Right lobe of liver (tissue), 6 donors: ENCODE results near the gene SMIM5. TPM values are rescaled to one million over a fixed set of nuclear protein-coding genes. Genes with fewer than 3 reads are reported as not detected.

Experiments
- ATAC-seq, 4 donors: fragments of 200-7000 bp; cut with Tn5 transposase; one replicate each; pipeline ENCODE4 v1.9.1; 2020; ENCODE audit warnings: mild to moderate bottlenecking in 4 of 4, moderate library complexity in 4 of 4
- DNase-seq, 3 donors: peaks; one replicate each; pipeline ENCODE4 v3.0.0-alpha.2; 2020
- H3K27ac ChIP-seq, 3 donors: fragments of 200-600 bp; one replicate each; pipeline ENCODE4 v1.8.0; 2022
- H3K27me3 ChIP-seq, 2 donors: fragments of 200-600 bp; one replicate each; pipeline ENCODE4 v1.8.0; 2022
- H3K36me3 ChIP-seq, 4 donors: fragments of 200-600 bp; sonication (generic) in 1 of 4; one replicate each; pipeline versions ENCODE4 v1.5.1 to v1.8.0; 2017 to 2022; ENCODE audit warnings: control low read depth in 1 of 4
- H3K4me1 ChIP-seq, 4 donors: fragments of 200-600 bp; sonication (generic) in 1 of 4; one replicate each; pipeline versions ENCODE4 v1.5.1 to v1.8.0; 2017 to 2022; ENCODE audit warnings: control low read depth in 1 of 4
- H3K4me3 ChIP-seq, 3 donors: fragments of 200-600 bp; one replicate each; pipeline ENCODE4 v1.8.0; 2022
- H3K9me3 ChIP-seq, 4 donors: fragments of 200-600 bp; sonication (generic) in 1 of 4; one replicate each; pipeline versions ENCODE4 v1.5.1 to v1.8.0; 2017 to 2022; ENCODE audit warnings: control low read depth in 1 of 4
- CTCF ChIP-seq, 4 donors: fragments of 200-600 bp in 3 of 4; fragments of 450-650 bp in 1 of 4; IDR thresholded peaks; one replicate each; pipeline versions ENCODE4 v1.5.1 to v1.8.0; 2016 to 2022; ENCODE audit warnings: antibody characterized with exemption in 4 of 4, mild to moderate bottlenecking in 2 of 4
- POLR2A ChIP-seq: fragments of 450-650 bp; IDR thresholded peaks from one replicate; pipeline ENCODE4 v1.6.1; 2017; ENCODE audit warnings: antibody characterized with exemption, mild to moderate bottlenecking
- WGBS: methylation state at CpG from one replicate; pipeline ENCODE4 v1.1.6; 2018; ENCODE audit warnings: low coverage, low lambda C conversion rate; ENCODE audit not compliant: insufficient coverage; ENCODE audit errors: missing lambda C conversion rate; 5-methylcytosine and 5-hydroxymethylcytosine counted together
- intact Hi-C, 2 donors: fragments of 100-400 bp; cut with DNase I; formaldehyde crosslinking; loops; one replicate each; pipeline versions ENCODE4 v1.11.2 to v1.14.1; 2022
- total RNA-seq, 6 experiments: library from RNA; depleted of rRNA in 2 of 6; stranded (reverse); fragments of >200 nt in 2 of 6; fragmentation: NEBNext Ultra II Directional in 3 of 6; extraction: Animal tissue kit (Norgen Biotek cat#: 25700) in 3 of 6; gene quantifications; one replicate each; pipeline versions ENCODE4 v1.1.0 to v1.2.4, GENCODE V29; 2016 to 2023
- donor health status: DM: no; HTN: yes; CAD: no.
- donor health status: DM: no; HTN: no; CAD: no.
- donor health status: DM: no; HTN: no; CAD: no.
- donor health status: DM: no; HTN: yes; CAD: no.
- donor health status: DM: no; HTN: yes; CAD: no.

The SMIM5 gene
- total RNA-seq, 6 experiments from 2014 or later, result 0.06 to 0.78 (median 0.29) TPM; not detected in 1

GRCh38 chr17:75683583-75683982, 50.3 kb downstream of the SMIM5 start:
- no peak overlapping the region for H3K4me3 ChIP-seq
- intact Hi-C loops, result no loop called here
- H3K36me3 ChIP-seq, result peaks cover 0 to 6% (median under 1%) of the 10 kb centered on the region in 4 donors
- no peaks in the 10 kb centered on the region for H3K27me3 ChIP-seq
- no peak overlapping the region for H3K27ac ChIP-seq
- ATAC-seq, result peak in 1 of 4 donors; percentile 54
- peaks cover 0 to 8% (median 0%) of the 10 kb centered on the region in 4 donors for H3K4me1 ChIP-seq
- no peaks in the 10 kb centered on the region for H3K9me3 ChIP-seq
- no peak for TF ChIP-seq CTCF (IDR thresholded peaks at IDR 0.05)
- DNase-seq, result no peak
- WGBS, result 84% methylated on average over 4 of the region's 4 CpGs

- intact Hi-C loops, result no loop called here
- Histone ChIP-seq H3K36me3 (peaks cover 0 to 6% (median 0%) of the 10 kb centered on the region in 4 donors), H3K9me3 (no peaks in the 10 kb centered on the region), H3K4me1 (peaks cover 0 to 8% (median 0%) of the 10 kb centered on the region in 4 donors), H3K27me3 (no peaks in the 10 kb centered on the region), H3K4me3 (no peak overlapping the region), H3K27ac (no peak overlapping the region)
- ATAC-seq (peak in 1 of 4 donors; percentile 41), DNase-seq (no peak)
- 97% methylated on average over 4 of the region's 5 CpGs for WGBS
- no peak for TF ChIP-seq CTCF (IDR thresholded peaks at IDR 0.05)
- TF ChIP-seq POLR2A, result no peak
Observed at GRCh38 chr17:75684249-75684648, 51.0 kb downstream of the SMIM5 start.

- no CpG with 5 or more reads among the region's 7 CpGs for WGBS
- Histone ChIP-seq H3K9me3 (no peaks in the 10 kb centered on the region), H3K36me3 (peaks cover 0 to 6% (median 0%) of the 10 kb centered on the region in 4 donors), H3K4me3 (no peak overlapping the region), H3K4me1 (peaks cover 0 to 1% (median 0%) of the 10 kb centered on the region in 4 donors), H3K27ac (no peak overlapping the region), H3K27me3 (no peaks in the 10 kb centered on the region)
- ATAC-seq, result peak in 2 of 4 donors; percentile 20 to 24
- intact Hi-C loops, result no loop called here
- DNase-seq, result no peak
- TF ChIP-seq CTCF (IDR thresholded peaks at IDR 0.05) (no peak), POLR2A (no peak)
Observed at GRCh38 chr17:75684924-75685323, 51.7 kb downstream of the SMIM5 start.

- DNase-seq (no peak), ATAC-seq (no peak)
- intact Hi-C loops, result no loop called here
- TF ChIP-seq POLR2A, result no peak
- no peak for TF ChIP-seq CTCF (IDR thresholded peaks at IDR 0.05)
- no peak overlapping the region for H3K4me3 ChIP-seq
- H3K36me3 ChIP-seq, result peaks cover 0 to 6% (median 0%) of the 10 kb centered on the region in 4 donors
- H3K4me1 ChIP-seq, result no peaks in the 10 kb centered on the region
- H3K9me3 ChIP-seq, result no peaks in the 10 kb centered on the region
- no peaks in the 10 kb centered on the region for H3K27me3 ChIP-seq
- WGBS, result 77% methylated on average over 3 of the region's 3 CpGs
- H3K27ac ChIP-seq, result no peak overlapping the region
Observed at GRCh38 chr17:75685499-75685898, 52.3 kb downstream of the SMIM5 start.
